LNCaP clone FGC (cell line): ENCODE measurements around the gene YJEFN3.

Experiments used
- DNase-seq: peaks from one replicate; pipeline ENCODE4 v3.0.0-alpha.2; 2011; ENCODE audit warnings: low read depth
- H3K4me3 ChIP-seq: 2 replicates; pipeline ENCODE4 v1.5.1; 2011; ENCODE audit warnings: mild to moderate bottlenecking, low read depth, low read length, control low read depth
- TF ChIP-seq, protein P1 (sequence below): IDR thresholded peaks from 2 replicates; pipeline ENCODE4 v1.5.1; 2012; ENCODE audit warnings: mild to moderate bottlenecking; ENCODE audit not compliant: control insufficient read depth, insufficient read depth; ENCODE audit errors: extremely low read depth

Gene YJEFN3

DNA sequence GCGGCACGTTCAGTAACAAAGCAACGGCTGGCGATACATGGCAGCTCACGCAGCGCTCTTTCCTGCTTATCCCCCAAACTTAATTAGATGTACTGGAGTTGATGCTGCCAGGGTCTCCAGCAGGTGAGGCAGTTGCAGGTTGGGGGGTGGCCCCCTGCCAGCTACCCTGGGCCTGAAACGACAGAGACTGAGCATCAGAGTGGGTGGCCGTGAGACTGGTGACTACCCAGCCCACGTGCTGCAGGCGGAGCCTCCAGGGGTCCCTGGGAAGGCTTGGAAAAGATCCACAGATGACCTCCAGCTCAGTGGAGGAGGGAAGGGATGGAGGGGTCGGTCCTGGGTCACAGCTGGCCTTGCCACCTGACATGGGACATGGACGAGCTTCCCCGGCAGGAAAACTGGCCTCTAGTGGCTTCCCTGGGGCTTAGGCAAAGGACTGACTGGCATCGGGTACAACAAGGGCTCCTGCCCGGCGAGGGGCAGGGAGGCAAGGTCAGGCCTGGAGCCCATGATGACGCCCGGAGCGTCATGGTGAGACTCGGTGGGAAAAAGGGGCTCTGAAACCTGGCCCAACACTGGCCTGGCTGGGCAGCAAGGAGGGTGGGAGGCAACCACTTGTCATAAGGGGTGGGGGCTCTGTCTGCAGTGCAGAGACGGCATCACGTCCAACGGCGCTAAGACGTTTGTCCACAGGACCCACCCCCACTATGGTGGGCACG is 33.4 kb downstream of the YJEFN3 start:
- TF ChIP-seq, protein P1, sequence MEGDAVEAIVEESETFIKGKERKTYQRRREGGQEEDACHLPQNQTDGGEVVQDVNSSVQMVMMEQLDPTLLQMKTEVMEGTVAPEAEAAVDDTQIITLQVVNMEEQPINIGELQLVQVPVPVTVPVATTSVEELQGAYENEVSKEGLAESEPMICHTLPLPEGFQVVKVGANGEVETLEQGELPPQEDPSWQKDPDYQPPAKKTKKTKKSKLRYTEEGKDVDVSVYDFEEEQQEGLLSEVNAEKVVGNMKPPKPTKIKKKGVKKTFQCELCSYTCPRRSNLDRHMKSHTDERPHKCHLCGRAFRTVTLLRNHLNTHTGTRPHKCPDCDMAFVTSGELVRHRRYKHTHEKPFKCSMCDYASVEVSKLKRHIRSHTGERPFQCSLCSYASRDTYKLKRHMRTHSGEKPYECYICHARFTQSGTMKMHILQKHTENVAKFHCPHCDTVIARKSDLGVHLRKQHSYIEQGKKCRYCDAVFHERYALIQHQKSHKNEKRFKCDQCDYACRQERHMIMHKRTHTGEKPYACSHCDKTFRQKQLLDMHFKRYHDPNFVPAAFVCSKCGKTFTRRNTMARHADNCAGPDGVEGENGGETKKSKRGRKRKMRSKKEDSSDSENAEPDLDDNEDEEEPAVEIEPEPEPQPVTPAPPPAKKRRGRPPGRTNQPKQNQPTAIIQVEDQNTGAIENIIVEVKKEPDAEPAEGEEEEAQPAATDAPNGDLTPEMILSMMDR = no peak
- DNase-seq = no peak
- no peak overlapping the region for H3K4me3 ChIP-seq

DNA sequence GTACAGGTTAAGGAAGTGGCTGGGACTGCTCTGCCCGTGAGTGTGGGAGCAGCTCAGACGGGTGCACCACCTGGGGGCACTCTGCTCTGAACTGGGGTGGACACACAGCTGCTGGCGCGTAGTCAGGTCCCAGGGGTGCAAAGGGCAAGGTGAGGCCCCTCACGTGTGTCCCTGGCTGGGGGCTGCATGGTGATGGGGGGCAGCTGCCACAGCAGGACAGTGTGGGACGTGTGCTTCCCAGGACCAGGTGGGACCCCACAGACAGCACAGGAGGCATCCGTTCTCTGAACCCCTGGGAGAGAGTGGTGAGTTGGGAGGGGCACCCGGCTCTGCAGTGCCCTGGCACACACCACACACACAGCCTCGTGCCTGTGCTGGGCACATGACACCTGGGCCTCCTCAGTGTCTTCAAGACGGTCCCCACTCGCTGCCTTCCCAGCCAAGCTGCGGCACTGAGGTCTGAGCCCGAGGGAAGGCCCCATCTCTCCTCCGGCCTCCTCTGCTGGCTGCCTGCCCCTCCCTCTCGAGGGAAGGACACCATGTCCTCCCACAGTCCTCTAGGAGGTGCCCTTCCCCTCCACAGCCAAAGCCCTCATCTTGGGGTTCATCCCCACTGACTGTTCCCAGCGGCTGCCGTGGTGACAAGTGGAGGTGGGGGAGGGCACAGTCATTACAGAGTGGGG is 34.1 kb downstream of the YJEFN3 start:
- H3K4me3 ChIP-seq = no peak overlapping the region
- TF ChIP-seq, protein P1 = no peak
- no peak for DNase-seq

GRCh38 chr19:19563348-19563848 is 34.7 kb downstream of the YJEFN3 start:
- DNase-seq = no peak
- no peak overlapping the region for H3K4me3 ChIP-seq

GRCh38 chr19:19566306-19566705 is 37.6 kb downstream of the YJEFN3 start:
- TF ChIP-seq, protein P1 = no peak
- no peak overlapping the region for H3K4me3 ChIP-seq
- DNase-seq = no peak

More at GRCh38 chr19:19563348-19563848, 34.7 kb downstream of the YJEFN3 start:
- TF ChIP-seq, protein P1 = no peak

DNA sequence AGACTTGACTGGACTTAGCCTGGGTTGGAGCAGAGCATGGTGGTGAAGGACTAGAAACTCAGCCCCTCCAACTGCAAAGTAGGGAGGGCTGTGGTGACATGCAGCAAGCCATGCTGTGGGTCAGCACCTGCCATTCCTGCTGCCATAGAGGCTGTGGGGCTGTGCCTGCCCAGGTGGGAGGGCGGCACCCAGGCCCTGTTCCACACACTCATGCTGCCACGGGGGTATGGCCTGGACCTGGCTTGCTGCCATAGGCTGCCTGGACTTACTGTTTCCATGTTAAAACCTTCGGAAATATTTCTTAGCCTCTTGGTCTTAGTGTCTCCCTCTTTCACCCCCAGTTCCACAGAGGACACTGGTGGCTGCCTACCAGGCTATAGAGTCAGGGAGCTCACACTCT is 38.7 kb downstream of the YJEFN3 start:
- no peak overlapping the region for H3K4me3 ChIP-seq
- TF ChIP-seq, protein P1 = no peak
- DNase-seq = no peak

DNA sequence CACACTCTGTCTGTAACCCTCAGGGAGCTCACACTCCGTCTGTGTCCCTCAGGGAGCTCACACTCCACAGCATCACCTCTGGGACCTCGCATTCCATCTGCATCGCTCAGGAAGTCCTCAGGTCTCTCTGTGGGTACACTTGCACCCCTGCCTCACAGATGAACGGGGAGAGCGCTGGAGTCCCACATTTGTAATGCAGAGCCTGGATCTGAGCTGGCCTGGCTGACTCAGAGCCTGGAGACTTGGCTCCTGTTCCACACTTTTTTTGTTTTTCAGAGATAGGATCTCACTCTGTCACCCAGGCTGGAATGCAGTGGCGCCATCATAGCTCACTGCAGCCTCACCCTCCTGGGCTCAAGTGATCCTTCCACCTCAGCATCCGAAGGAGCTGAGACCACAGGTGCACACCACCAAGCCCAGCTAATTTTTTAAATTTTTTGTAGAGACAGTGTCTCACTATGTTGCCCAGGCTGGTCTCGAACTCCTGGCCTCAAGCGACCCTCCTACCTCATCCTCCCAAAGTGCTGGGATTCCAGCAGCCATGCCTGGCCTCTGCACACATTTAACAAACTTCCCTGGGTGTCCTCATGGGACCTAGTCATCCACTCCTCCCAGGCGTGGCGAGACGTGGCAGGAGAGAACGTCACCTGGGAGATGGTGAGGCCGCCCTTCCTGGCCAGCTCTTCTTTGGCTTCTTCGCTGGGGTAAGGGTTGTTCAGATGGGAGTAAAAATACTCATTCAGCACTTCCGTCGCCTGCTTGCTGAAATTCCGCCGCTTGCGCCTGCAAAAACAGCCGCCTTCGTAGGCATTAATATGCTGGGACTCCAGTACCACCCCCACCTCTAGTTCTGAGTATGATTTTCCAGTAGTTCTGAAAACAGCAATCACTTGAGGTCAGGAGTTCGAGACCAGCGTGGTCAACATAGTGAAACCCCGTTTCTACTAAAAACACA is 40.4 kb downstream of the YJEFN3 start:
- no peak for DNase-seq
- no peak overlapping the region for H3K4me3 ChIP-seq
- TF ChIP-seq, protein P1 = no peak
